Breast epithelium (tissue), 4 donors: Measurements from ENCODE around the gene TLCD1. TPM values are rescaled to one million over a fixed set of nuclear protein-coding genes. Genes with fewer than 3 reads are reported as not detected.

Experiments used
- DNase-seq, 2 donors: peaks; one replicate each; pipeline ENCODE4 v3.0.0-alpha.2; 2019; ENCODE audit warnings: low spot score in 2 of 2
- H3K27ac ChIP-seq, 2 donors: fragments of 200-600 bp; sonication (generic) in 1 of 2; one replicate each; pipeline ENCODE4 v1.5.1; 2016 to 2019; ENCODE audit warnings: mild to moderate bottlenecking in 1 of 2
- H3K27me3 ChIP-seq, 2 donors: fragments of 200-600 bp; sonication (generic) in 1 of 2; one replicate each; pipeline versions ENCODE4 v1.5.1 to v1.6.0; 2017 to 2019; ENCODE audit warnings: control low read depth in 1 of 2, mild to moderate bottlenecking in 1 of 2
- H3K36me3 ChIP-seq: fragments of 200-600 bp; one replicate; pipeline ENCODE4 v1.5.1; 2019
- H3K4me1 ChIP-seq, 2 donors: fragments of 200-600 bp; sonication (generic); one replicate each; pipeline ENCODE4 v1.5.1; 2016 to 2019; ENCODE audit warnings: control low read depth in 1 of 2
- H3K4me3 ChIP-seq, 3 donors: fragments of 200-600 bp; sonication (generic); 1 replicate in 2 of 3; 2 replicates in 1 of 3; pipeline ENCODE4 v1.5.1; 2016 to 2019; ENCODE audit warnings: mild to moderate bottlenecking in 3 of 3, moderate library complexity in 2 of 3
- H3K9me3 ChIP-seq, 2 donors: fragments of 200-600 bp; sonication (generic) in 1 of 2; one replicate each; pipeline ENCODE4 v1.5.1; 2016 to 2019; ENCODE audit warnings: control low read depth in 1 of 2
- POLR2A ChIP-seq: fragments of 450-650 bp; IDR thresholded peaks from one replicate; pipeline ENCODE4 v1.6.1; 2016; ENCODE audit warnings: antibody characterized with exemption, mild to moderate bottlenecking, moderate library complexity
- POLR2AphosphoS5 ChIP-seq, 3 donors: sonication (generic); formaldehyde crosslinking; IDR thresholded peaks; one replicate each; pipeline ENCODE4 v1.6.1; 2017; ENCODE audit warnings: antibody characterized with exemption in 3 of 3
- intact Hi-C: fragments of 100-400 bp; cut with DNase I; formaldehyde crosslinking; loops from one replicate; pipeline ENCODE4 v1.15.1; 2023; ENCODE audit warnings: low total_unique reads
- total RNA-seq, 3 donors: library from RNA; depleted of rRNA; stranded (reverse); fragments of >200 nt; gene quantifications; one replicate each; pipeline ENCODE4 v1.1.0, GENCODE V29; 2016
- TF ChIP-seq, protein P1 (sequence below), 3 donors: fragments of 450-650 bp; IDR thresholded peaks; one replicate each; pipeline ENCODE4 v1.5.1; 2016 to 2017; ENCODE audit warnings: antibody characterized with exemption in 3 of 3, mild to moderate bottlenecking in 3 of 3, moderate library complexity in 3 of 3

Gene TLCD1
- total RNA-seq, 3 donors from 2014 or later, result 2.4 to 8.3 (median 3.9) TPM

DNA sequence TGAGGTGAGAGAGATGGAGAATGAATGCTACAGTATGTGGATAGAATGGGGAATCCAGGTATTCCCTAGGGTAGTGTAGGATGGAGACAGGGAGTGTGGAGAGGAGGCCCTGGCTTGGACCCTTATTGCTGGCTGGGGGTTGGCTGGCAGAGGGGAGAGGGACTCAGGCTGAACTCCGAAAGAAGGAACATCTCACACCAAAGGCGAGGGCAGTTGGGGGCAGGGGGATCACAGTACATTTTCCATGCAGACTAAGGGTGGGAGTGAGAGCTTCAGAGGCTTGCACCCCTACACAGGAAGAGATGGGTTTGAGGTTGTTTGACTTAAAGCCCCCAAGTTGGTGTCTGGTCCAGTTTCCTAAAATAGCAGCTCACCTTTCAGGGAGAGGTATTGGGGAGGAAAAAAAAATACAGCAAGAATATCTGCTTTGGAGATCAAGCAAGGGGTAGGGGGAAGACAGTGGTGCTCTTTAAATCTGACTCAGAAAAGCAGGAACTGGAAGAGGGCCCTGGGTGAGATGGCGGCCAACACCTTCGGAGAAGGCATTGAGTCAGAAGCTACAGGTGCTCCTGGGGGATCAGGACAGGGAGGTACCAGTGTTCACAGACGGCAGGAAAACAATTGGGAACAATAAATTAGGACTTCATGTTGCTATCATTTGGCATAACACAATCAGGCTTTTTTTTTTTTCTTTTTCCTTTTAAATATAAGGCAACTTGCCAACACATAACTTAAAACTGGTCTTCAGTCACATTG, 30.2 kb upstream of the TLCD1 start:
- intact Hi-C loops, result no loop called here
- H3K27ac ChIP-seq, result peak overlapping the region; percentile 0 to 17
- H3K36me3 ChIP-seq, result no peaks in the 10 kb centered on the region

DNA sequence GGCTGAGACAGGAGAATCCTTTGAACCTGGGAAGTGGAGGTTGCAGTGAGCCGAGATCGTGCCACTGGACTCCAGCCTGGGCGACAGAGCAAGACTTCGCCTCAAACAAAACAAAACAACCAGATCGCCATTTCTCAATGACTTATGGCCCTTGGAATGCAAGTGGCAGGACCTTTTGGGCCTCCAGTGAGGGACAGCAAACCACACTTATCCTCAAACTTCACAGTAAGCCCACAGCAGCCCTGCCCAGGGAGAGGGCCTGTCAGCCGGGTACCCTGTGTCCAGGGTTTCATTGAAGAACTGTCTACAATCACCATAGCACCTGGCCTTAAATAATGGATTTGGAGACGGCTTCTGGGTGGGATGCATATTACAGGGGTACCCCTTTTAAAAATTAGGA, 29.5 kb upstream of the TLCD1 start:
- H3K36me3 ChIP-seq, result no peaks in the 10 kb centered on the region
- no peak overlapping the region for H3K4me3 ChIP-seq
- no peak for DNase-seq
- no peak for TF ChIP-seq POLR2AphosphoS5 (IDR thresholded peaks at IDR 0.05)
- TF ChIP-seq, protein P1, sequence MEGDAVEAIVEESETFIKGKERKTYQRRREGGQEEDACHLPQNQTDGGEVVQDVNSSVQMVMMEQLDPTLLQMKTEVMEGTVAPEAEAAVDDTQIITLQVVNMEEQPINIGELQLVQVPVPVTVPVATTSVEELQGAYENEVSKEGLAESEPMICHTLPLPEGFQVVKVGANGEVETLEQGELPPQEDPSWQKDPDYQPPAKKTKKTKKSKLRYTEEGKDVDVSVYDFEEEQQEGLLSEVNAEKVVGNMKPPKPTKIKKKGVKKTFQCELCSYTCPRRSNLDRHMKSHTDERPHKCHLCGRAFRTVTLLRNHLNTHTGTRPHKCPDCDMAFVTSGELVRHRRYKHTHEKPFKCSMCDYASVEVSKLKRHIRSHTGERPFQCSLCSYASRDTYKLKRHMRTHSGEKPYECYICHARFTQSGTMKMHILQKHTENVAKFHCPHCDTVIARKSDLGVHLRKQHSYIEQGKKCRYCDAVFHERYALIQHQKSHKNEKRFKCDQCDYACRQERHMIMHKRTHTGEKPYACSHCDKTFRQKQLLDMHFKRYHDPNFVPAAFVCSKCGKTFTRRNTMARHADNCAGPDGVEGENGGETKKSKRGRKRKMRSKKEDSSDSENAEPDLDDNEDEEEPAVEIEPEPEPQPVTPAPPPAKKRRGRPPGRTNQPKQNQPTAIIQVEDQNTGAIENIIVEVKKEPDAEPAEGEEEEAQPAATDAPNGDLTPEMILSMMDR (IDR thresholded peaks at IDR 0.05), result no peak
- intact Hi-C loops, result no loop called here
- H3K9me3 ChIP-seq, result no peaks in the 10 kb centered on the region
- no peaks in the 10 kb centered on the region for H3K27me3 ChIP-seq
- H3K4me1 ChIP-seq, result peaks cover 0 to 3% of the 10 kb centered on the region in 2 donors
- H3K27ac ChIP-seq, result no peak overlapping the region

More for the DNA sequence above, 30.2 kb upstream of the TLCD1 start:
- H3K4me3 ChIP-seq, result no peak overlapping the region
- H3K27me3 ChIP-seq, result no peaks in the 10 kb centered on the region
- H3K4me1 ChIP-seq, result peaks cover 0 to 5% of the 10 kb centered on the region in 2 donors
- TF ChIP-seq, protein P1 (IDR thresholded peaks at IDR 0.05), result no peak
- no peak for TF ChIP-seq POLR2AphosphoS5 (IDR thresholded peaks at IDR 0.05)
- TF ChIP-seq POLR2A, result no peak
- H3K9me3 ChIP-seq, result no peaks in the 10 kb centered on the region
- DNase-seq, result peak in 1 of 2 donors; percentile 38

DNA sequence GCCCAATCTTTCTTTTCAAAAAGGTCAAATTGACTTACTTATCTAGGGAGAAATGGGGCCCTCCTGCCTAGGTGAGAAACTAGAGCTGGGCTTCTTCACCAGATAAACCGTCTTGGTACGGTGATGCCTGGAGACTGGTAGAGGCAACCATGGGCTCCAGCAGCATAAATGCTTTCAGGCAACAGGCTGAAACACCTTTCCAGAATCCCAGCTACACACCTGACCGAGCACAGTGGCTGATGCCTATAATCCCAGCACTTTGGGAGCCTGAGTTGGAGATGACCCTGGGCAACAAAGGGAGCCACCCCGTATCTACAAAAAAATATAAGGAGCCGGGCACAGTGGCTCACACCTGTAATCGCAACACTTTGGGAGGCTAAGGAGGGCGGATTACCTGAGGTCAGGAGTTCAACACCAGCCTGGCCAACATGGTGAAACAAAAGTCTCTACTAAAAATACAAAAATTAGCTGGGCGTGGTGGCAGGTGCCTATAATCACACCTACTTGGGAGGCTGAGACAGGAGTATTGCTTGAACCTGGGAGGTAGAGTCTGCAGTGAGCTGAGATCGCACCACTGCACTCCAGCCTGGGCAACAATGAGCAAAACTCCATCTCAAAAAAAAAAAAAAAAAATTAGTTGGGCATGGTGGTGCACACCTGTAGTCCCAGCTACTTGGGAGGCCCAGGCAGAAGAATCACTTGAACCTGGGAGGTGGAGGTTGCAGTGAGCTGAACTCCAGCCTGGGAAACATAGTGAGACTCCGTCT, 25.8 kb upstream of the TLCD1 start:
- H3K27me3 ChIP-seq, result no peaks in the 10 kb centered on the region
- intact Hi-C loops, result no loop called here

DNA sequence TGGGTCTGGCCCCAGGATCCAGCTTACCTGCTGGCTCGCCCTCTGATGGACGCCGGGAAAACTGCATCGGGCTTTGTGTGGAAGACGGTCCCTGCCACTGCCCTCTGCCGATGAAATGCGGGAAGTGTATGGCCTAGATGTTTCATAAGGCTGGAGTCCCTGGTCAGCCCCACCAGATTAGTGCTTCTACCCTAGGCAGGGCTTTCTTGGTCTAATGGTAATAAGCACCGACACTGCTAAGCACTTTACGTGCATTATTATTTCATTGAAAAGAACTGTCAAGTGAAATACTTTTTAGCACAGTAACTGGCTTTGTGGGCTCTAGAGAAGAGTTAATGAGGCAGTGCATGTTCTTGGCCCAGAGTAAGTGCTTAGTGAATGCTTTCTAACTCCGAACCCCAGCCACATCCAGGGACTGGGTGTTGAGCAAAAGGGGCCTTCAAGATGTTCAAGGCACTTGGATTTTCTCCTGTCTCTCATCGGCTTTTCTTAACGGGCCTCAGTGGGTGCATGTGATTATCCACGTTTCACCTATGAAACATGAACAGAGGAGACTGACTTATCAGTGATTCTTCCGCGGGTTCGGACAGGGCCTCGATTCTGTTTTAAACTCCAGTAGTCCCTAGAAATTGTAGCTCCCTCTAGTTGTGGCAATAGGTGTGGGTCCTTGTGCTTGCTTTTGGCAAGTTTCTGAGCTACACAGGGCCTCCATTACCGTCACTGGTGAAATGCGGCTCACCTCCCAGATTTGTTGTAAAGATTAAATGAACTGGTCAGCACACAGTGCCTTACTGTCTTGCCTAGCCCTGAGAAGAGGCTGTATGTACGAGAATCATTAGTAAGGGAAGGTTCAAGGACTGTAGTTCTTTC, 24.4 kb upstream of the TLCD1 start:
- peak overlapping the region in 1 of 3 donors; percentile 2 for H3K4me3 ChIP-seq
- no peaks in the 10 kb centered on the region for H3K36me3 ChIP-seq
- H3K27ac ChIP-seq, result peak overlapping the region; percentile 78 to 100
- H3K27me3 ChIP-seq, result no peaks in the 10 kb centered on the region
- intact Hi-C loops, result no loop called here
- H3K4me1 ChIP-seq, result peaks cover 16 to 27% of the 10 kb centered on the region in 2 donors
- peak; percentile 92 to 97 for DNase-seq
- peak; percentile 64 to 89 (median 85) for TF ChIP-seq POLR2AphosphoS5 (IDR thresholded peaks at IDR 0.05)
- TF ChIP-seq POLR2A, result no peak
- TF ChIP-seq, protein P1 (IDR thresholded peaks at IDR 0.05), result peak; percentile 100
- H3K9me3 ChIP-seq, result no peaks in the 10 kb centered on the region

More for the DNA sequence above, 25.8 kb upstream of the TLCD1 start:
- no peak for TF ChIP-seq POLR2AphosphoS5 (IDR thresholded peaks at IDR 0.05)
- no peak for TF ChIP-seq POLR2A
- TF ChIP-seq, protein P1 (IDR thresholded peaks at IDR 0.05), result no peak
- H3K9me3 ChIP-seq, result no peaks in the 10 kb centered on the region
- no peaks in the 10 kb centered on the region for H3K36me3 ChIP-seq
- no peak overlapping the region for H3K27ac ChIP-seq
- no peak for DNase-seq
- H3K4me1 ChIP-seq, result peaks cover 12 to 27% of the 10 kb centered on the region in 2 donors
- H3K4me3 ChIP-seq, result no peak overlapping the region
